HG03196 (cell line): ENCODE data around the gene TMEM126B.
A peak's percentile ranks its signal among the peaks of the same experiment; 100 is the strongest.

Experiments
- ATAC-seq: cut with Tn5 transposase; IDR thresholded peaks from one replicate; pipeline ENCODE4 v1.9.1; 2021; ENCODE audit not compliant: unreplicated experiment

The TMEM126B gene

DNA sequence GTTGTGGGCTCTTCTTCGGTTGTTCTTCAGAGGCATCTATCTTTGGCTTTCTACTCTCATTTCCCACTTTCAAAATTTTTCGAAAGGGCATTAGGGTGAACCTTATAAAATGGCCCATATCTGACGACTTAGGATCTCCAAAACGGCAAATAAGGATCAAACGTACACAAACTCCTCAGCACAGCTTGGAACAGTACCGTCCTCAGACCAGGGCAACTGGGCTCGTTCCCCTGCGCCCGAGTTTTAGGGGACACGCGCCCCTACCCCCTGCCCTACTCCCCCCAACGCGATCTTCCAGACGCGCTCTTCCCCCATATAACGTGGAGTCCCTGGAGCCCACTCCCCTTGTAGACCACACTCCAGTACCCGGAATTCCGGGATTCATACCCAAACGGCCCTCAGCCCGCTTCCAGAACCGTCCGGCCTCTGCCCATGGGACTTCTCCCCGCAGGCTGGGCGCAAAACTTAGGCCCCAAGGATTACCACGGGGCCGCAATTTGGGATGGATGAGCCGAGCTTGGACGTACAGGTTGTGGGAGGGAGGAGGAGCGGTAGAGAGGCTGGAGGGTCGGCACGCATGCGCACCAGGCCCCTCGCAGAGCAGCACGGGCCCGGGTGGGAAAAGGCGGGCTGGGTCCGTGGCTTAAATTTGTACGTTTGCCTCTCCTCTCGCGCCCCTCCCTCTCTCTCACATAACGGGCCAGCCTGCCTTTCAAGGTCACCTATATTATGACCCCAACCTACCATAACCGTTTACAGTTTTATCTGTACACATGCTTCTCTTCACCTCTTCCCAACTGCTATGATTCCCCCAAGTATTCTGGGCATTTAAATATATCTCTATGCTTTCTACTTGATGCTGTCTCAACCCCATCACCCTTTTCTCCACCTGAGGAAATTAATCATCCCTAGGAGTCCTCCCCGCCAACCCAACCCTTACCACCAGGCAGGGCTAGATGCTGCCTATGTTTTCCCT, 54.2 kb downstream of the TMEM126B start:
- ATAC-seq: peak; percentile 84

DNA sequence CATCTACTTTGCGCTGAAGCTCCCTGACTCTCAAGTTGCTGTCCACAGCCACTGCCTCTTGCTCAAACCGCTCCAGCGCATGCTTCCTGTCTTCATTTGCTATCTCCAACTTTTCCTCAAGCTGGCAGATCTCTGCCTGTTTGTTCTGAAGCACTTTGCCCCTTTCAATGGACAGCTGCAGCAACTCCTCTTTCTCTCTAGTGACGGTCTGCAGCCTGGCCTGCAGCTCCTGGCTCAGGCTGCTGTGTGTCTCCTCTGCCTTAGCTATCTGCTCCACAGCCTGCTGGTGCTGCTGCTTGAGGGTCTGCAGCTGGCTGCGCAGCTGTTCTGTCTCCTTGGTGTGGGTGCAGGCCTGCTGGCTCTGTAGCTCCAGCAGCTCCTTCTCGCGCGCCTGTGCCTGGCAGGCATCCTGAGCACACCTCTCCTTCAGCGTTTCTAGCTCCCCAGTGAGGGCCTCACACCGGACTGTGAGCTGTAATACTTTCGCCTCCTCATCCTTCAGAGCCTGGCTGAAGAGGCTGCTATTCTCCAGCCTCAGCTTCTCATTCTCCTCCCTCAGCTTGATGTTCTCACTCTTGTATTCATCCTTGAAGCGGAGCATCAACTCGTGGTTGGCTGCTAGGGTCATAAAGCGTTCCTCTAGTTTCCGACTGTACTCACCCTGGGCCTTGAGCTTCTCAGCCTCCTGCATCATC, 56.9 kb downstream of the TMEM126B start:
- ATAC-seq: no peak

DNA sequence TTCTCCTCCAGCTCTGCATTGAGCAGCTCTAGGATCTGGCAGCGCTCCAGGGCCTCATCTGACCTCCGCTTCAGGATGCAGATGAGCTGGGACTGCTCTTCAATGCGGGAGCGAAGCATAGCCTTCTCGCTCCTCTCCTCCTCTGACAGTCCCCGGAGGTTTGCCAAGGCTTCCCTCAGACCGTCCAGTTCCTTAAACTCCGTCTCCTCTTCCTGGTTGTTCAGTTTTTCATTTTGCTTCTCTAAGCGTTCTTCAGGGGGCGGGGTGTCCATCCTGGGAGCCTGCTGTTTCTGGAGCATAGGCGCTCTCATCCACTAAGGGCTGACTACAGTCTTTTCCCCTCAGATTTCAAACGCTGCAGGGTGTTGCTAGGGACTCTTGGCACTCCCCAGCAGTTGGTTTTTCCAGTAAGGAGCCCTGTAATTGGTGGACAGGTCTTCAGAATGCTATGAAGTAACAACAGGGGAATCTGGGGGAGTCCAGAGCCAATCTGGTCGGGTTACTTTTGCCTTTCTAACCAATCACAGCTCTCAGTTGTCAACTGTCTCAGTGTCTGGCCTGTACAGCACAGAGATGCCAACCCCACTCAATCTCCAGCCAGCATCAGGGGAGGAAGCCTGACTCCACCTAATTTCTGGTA, 57.5 kb downstream of the TMEM126B start, which contains the start of gene CCDC89:
Gene CCDC89, minus strand, starts transcription at position 376 of the 640 bp plus-strand sequence. Its CDS starts 65 bp downstream, at position 311.
- no peak for ATAC-seq
